Ovary (tissue), 3 donors: ENCODE measurements around the gene ATXN10.

Experiments used
- CTCF ChIP-seq, 3 donors: fragments of 450-650 bp in 2 of 3; fragments of 200-600 bp in 1 of 3; IDR thresholded peaks; one replicate each; pipeline versions ENCODE4 v1.5.1 to v1.8.0; 2016 to 2022; ENCODE audit warnings: antibody characterized with exemption in 3 of 3, mild to moderate bottlenecking in 1 of 3
- POLR2A ChIP-seq: fragments of 450-650 bp; IDR thresholded peaks from one replicate; pipeline ENCODE4 v1.6.1; 2017; ENCODE audit warnings: antibody characterized with exemption, mild to moderate bottlenecking, moderate library complexity
- donor health status: DM: no; HTN: no; CAD: no.

- no peak for TF ChIP-seq CTCF (IDR thresholded peaks at IDR 0.05)
- TF ChIP-seq POLR2A, result no peak
These were observed 23.1 kb upstream of the ATXN10 start for GRCh38 chr22:45648301-45649117.
